H1 (cell line): ENCODE measurements around the gene CFAP74. TPM values are rescaled to one million over a fixed set of nuclear protein-coding genes. Genes with fewer than 3 reads are reported as not detected.

Experiments
- CTCF ChIA-PET: fragments of 300-600 bp; sonication (Branson Sonifier 250); formaldehyde crosslinking; loops from one replicate; lab custom pipeline; 2021; ENCODE audit not compliant: partially characterized antibody; lab: Charles Lee
- POLR2A ChIA-PET: fragments of 300-600 bp; sonication (Branson Sonifier 250); formaldehyde crosslinking; loops from one replicate; lab custom pipeline; 2021; ENCODE audit warnings: inconsistent platforms; ENCODE audit not compliant: partially characterized antibody; lab: Charles Lee
- DNase-seq, 2 experiments: peaks; one replicate each; pipeline versions ENCODE4 v3.0.0 to v3.0.0-alpha.2; 2010 to 2022; ENCODE audit warnings: low spot score in 2 of 2, low read depth in 1 of 2, mixed read lengths in 1 of 2
- FAIRE-seq: peaks from 2 replicates; lab custom pipeline; 2011; peaks lifted over from hg19 to GRCh38; lab: Jason Lieb, UNC
- H2AFZ ChIP-seq: 2 replicates; pipeline ENCODE4 v1.8.1; 2012; ENCODE audit warnings: low read length, inconsistent platforms
- H2AK5ac ChIP-seq: 2 replicates; pipeline ENCODE4 v1.6.1; 2013; ENCODE audit warnings: low read depth, low read length
- H2BK120ac ChIP-seq: replicated peaks from 2 replicates; pipeline ENCODE3; 2013; ENCODE audit warnings: low read depth, low read length, inconsistent platforms
- H2BK12ac ChIP-seq: 2 replicates; pipeline ENCODE4 v1.6.1; 2013; ENCODE audit warnings: low read depth, low read length
- H2BK15ac ChIP-seq: 2 replicates; pipeline ENCODE4 v1.6.1; 2013; ENCODE audit warnings: low read length
- H2BK20ac ChIP-seq: 2 replicates; pipeline ENCODE4 v1.6.1; 2013; ENCODE audit warnings: low read length
- H2BK5ac ChIP-seq: 2 replicates; pipeline ENCODE4 v1.6.1; 2013; ENCODE audit warnings: low read depth, low read length
- H3K14ac ChIP-seq: 2 replicates; pipeline ENCODE4 v1.6.1; 2013; ENCODE audit warnings: inconsistent platforms; ENCODE audit not compliant: insufficient read length
- H3K18ac ChIP-seq: 2 replicates; pipeline ENCODE4 v1.6.1; 2013; ENCODE audit warnings: low read length; ENCODE audit errors: extremely low read depth
- H3K23ac ChIP-seq: 2 replicates; pipeline ENCODE4 v1.6.1; 2013; ENCODE audit warnings: inconsistent platforms; ENCODE audit not compliant: insufficient read length
- H3K23me2 ChIP-seq: 2 replicates; pipeline ENCODE4 v1.6.1; 2013; ENCODE audit warnings: low read depth, low read length
- H3K27ac ChIP-seq: 2 replicates; pipeline ENCODE4 v1.6.1; 2011; ENCODE audit warnings: low read depth, low read length, inconsistent platforms
- H3K27me3 ChIP-seq, 4 experiments: replicated peaks in 1 of 4; 1 replicate in 1 of 4; 2 replicates in 3 of 4; pipeline versions ENCODE4 v1.6.1 to v1.8.1; 2011 to 2013; ENCODE audit warnings: low read length in 3 of 4, mild to moderate bottlenecking in 3 of 4, inconsistent platforms in 2 of 4, mixed read lengths in 2 of 4, moderate library complexity in 1 of 4; ENCODE audit not compliant: control insufficient read depth in 3 of 4, insufficient read depth in 3 of 4; ENCODE audit errors: extremely low read depth in 1 of 4
- H3K36me3 ChIP-seq, 4 experiments: 2 replicates each; pipeline versions ENCODE4 v1.6.1 to v1.8.1; 2011 to 2013; ENCODE audit warnings: mild to moderate bottlenecking in 4 of 4, low read length in 3 of 4, moderate library complexity in 2 of 4, control low read depth in 1 of 4, inconsistent platforms in 1 of 4; ENCODE audit not compliant: insufficient read depth in 4 of 4, control insufficient read depth in 2 of 4
- H3K4ac ChIP-seq: replicated peaks from 2 replicates; pipeline ENCODE3; 2013; ENCODE audit warnings: low read length, low read depth, mixed read lengths, inconsistent platforms; ENCODE audit not compliant: insufficient read length
- H3K4me1 ChIP-seq, 4 experiments: replicated peaks in 1 of 4; 1 replicate in 1 of 4; 2 replicates in 3 of 4; pipeline versions ENCODE4 v1.6.1 to v1.8.1; 2011 to 2013; ENCODE audit warnings: low read length in 3 of 4, inconsistent platforms in 2 of 4, mixed read lengths in 1 of 4; ENCODE audit not compliant: insufficient read depth in 4 of 4, control insufficient read depth in 3 of 4
- H3K4me2 ChIP-seq, 2 experiments: 2 replicates each; pipeline versions ENCODE4 v1.6.1 to v1.8.1; 2011 to 2013; ENCODE audit warnings: low read depth in 2 of 2, low read length in 2 of 2, control low read depth in 1 of 2, inconsistent platforms in 1 of 2, mild to moderate bottlenecking in 1 of 2; ENCODE audit not compliant: insufficient read depth in 1 of 2
- H3K4me3 ChIP-seq, 4 experiments: fragments of 200-600, 300-600 bp in 1 of 4; sonication (generic), shearing (Covaris generic), sonication (Bioruptor Twin) in 1 of 4; 2 replicates each; pipeline versions ENCODE4 v1.5.1 to v1.8.1; 2011 to 2016; ENCODE audit warnings: low read length in 4 of 4, low read depth in 3 of 4, control low read depth in 2 of 4, inconsistent platforms in 2 of 4, mild to moderate bottlenecking in 2 of 4, mixed read lengths in 1 of 4, moderate library complexity in 1 of 4; ENCODE audit not compliant: insufficient read depth in 2 of 4; ENCODE audit errors: extremely low read depth in 1 of 4
- H3K56ac ChIP-seq: replicated peaks from 2 replicates; pipeline ENCODE3; 2013; ENCODE audit warnings: low read depth, mild to moderate bottlenecking, mixed read lengths, low read length, inconsistent platforms; ENCODE audit not compliant: insufficient read length
- H3K79me1 ChIP-seq: 2 replicates; pipeline ENCODE4 v1.6.1; 2013; ENCODE audit warnings: low read depth, low read length, control low read depth
- H3K79me2 ChIP-seq, 2 experiments: 2 replicates each; pipeline versions ENCODE4 v1.6.1 to v1.8.1; 2012 to 2013; ENCODE audit warnings: low read length in 2 of 2, mild to moderate bottlenecking in 2 of 2, inconsistent platforms in 1 of 2; ENCODE audit not compliant: insufficient read depth in 2 of 2, control insufficient read depth in 1 of 2
- H3K9ac ChIP-seq, 4 experiments: replicated peaks in 1 of 4; 1 replicate in 1 of 4; 2 replicates in 3 of 4; pipeline versions ENCODE4 v1.6.1 to v1.8.1; 2011 to 2013; ENCODE audit warnings: low read depth in 3 of 4, low read length in 3 of 4, control low read depth in 2 of 4, mild to moderate bottlenecking in 2 of 4, moderate library complexity in 2 of 4, inconsistent platforms in 1 of 4; ENCODE audit errors: extremely low read depth in 1 of 4
- H3K9me3 ChIP-seq, 2 experiments: 2 replicates each; pipeline versions ENCODE4 v1.6.1 to v1.8.1; 2012 to 2013; ENCODE audit warnings: mild to moderate bottlenecking in 2 of 2, moderate library complexity in 2 of 2, control low read depth in 1 of 2, inconsistent platforms in 1 of 2, low read depth in 1 of 2, low read length in 1 of 2, mixed read lengths in 1 of 2; ENCODE audit not compliant: insufficient read depth in 2 of 2
- H4K20me1 ChIP-seq, 2 experiments: replicated peaks in 1 of 2; 2 replicates each; pipeline versions ENCODE3 to v1.8.1; 2011 to 2013; ENCODE audit warnings: inconsistent platforms in 2 of 2, low read length in 2 of 2, mild to moderate bottlenecking in 1 of 2; ENCODE audit not compliant: insufficient read depth in 2 of 2, control insufficient read depth in 1 of 2
- H4K5ac ChIP-seq: 2 replicates; pipeline ENCODE4 v1.6.1; 2013; ENCODE audit warnings: low read length, low read depth, mixed read lengths, inconsistent platforms; ENCODE audit not compliant: insufficient read length
- H4K8ac ChIP-seq: 2 replicates; pipeline ENCODE4 v1.8.0; 2013; ENCODE audit warnings: mild to moderate bottlenecking, moderate library complexity, low read length, inconsistent platforms; ENCODE audit not compliant: insufficient read depth; ENCODE audit errors: extremely low read depth
- H4K91ac ChIP-seq: replicated peaks from 2 replicates; pipeline ENCODE3; 2013; ENCODE audit warnings: low read length, mixed read lengths, inconsistent platforms; ENCODE audit not compliant: insufficient read length
- CHD1 ChIP-seq: IDR thresholded peaks from 2 replicates; pipeline ENCODE4 v1.6.1; 2012; ENCODE audit warnings: low read depth, low read length, improper control_type of control experiment
- GABPA ChIP-seq: IDR thresholded peaks from 2 replicates; pipeline ENCODE4 v1.6.1; 2011; ENCODE audit warnings: mild to moderate bottlenecking, low read length, moderate library complexity, borderline replicate concordance; ENCODE audit not compliant: insufficient read depth
- HDAC2 ChIP-seq, 2 experiments: fragments of 300-600 bp in 1 of 2; sonication (generic) in 1 of 2; IDR thresholded peaks; 2 replicates each; pipeline ENCODE4 v1.6.1; 2011 to 2012; ENCODE audit warnings: low read depth in 2 of 2, low read length in 2 of 2, mild to moderate bottlenecking in 2 of 2, moderate library complexity in 2 of 2, borderline replicate concordance in 1 of 2, inconsistent platforms in 1 of 2
- KDM4A ChIP-seq: IDR thresholded peaks from one replicate; pipeline ENCODE4 v1.7.1; 2012; ENCODE audit warnings: low read depth, mild to moderate bottlenecking, moderate library complexity, low read length, inconsistent platforms; ENCODE audit not compliant: severe bottlenecking
- NRF1 ChIP-seq: IDR thresholded peaks from 2 replicates; pipeline ENCODE4 v1.6.1; 2011; ENCODE audit warnings: mild to moderate bottlenecking, low read depth, low read length, improper control_type of control experiment
- RNF2 ChIP-seq: fragments of 200-900, 300-1000 bp; sonication (generic); IDR thresholded peaks from 2 replicates; pipeline ENCODE4 v1.7.1; 2016; ENCODE audit warnings: borderline replicate concordance, low read depth, mild to moderate bottlenecking, antibody characterized with exemption, low read length; ENCODE audit not compliant: poor library complexity, severe bottlenecking; ENCODE audit errors: missing control alignments
- SUZ12 ChIP-seq: fragments of 200-600 bp; sonication (generic); IDR thresholded peaks from 2 replicates; pipeline ENCODE4 v1.6.1; 2012; ENCODE audit warnings: mild to moderate bottlenecking, inconsistent platforms, low read length, moderate library complexity, mixed read lengths
- TCF12 ChIP-seq: IDR thresholded peaks from 2 replicates; pipeline ENCODE4 v1.6.1; 2011; ENCODE audit warnings: low read depth, mild to moderate bottlenecking, low read length
- WGBS, 2 experiments: shearing (Covaris generic) in 1 of 2; methylation state at CpG; one replicate each; pipeline versions ENCODE4 v1.1.6 to v1.1.7; 2013 to 2015; ENCODE audit warnings: low lambda C conversion rate in 2 of 2, mixed read lengths in 2 of 2, inconsistent platforms in 1 of 2, low coverage in 1 of 2, missing lambda C conversion rate in 1 of 2; ENCODE audit not compliant: insufficient replicate concordance in 2 of 2, insufficient coverage in 1 of 2, insufficient read length in 1 of 2; ENCODE audit errors: extremely low coverage in 1 of 2, missing lambda C conversion rate in 1 of 2; 5-methylcytosine and 5-hydroxymethylcytosine counted together
- polyA plus RNA-seq, 7 experiments: library from polyadenylated mRNA; depleted of rRNA in 3 of 7; stranded (reverse) in 5 of 7; unstranded in 2 of 7; fragments of >200 nt in 5 of 7; fragments of 200-250 nt in 2 of 7; gene quantifications; 1 replicate in 5 of 7; 2 replicates in 1 of 7; 4 replicates in 1 of 7; pipeline versions ENCODE4 v1.2.1 to v1.2.3, GENCODE V29; 2011 to 2013; ENCODE audit warnings: missing spikeins in 2 of 7, mixed read lengths in 2 of 7
- total RNA-seq: library from RNA; stranded (reverse); fragmentation: NEBNext Ultra II Directional; extraction: Animal tissue kit (Norgen Biotek cat#: 25700); gene quantifications from 2 replicates; pipeline ENCODE4 v1.2.1, GENCODE V29; 2021
- TF ChIP-seq, protein P1 (sequence below): IDR thresholded peaks from 2 replicates; pipeline ENCODE4 v1.6.1; 2011; ENCODE audit warnings: low read length, improper control_type of control experiment
- TF ChIP-seq, protein P2 (sequence below): IDR thresholded peaks from 2 replicates; pipeline ENCODE4 v1.6.1; 2011; ENCODE audit warnings: low read depth, mild to moderate bottlenecking, low read length; ENCODE audit not compliant: insufficient read depth

Gene CFAP74
- total and polyA plus RNA-seq, 2 of the 8 experiments (the other 6 are each of a cell fraction or from before 2014, with no cell fraction given): 0.09 to 0.20 TPM

DNA sequence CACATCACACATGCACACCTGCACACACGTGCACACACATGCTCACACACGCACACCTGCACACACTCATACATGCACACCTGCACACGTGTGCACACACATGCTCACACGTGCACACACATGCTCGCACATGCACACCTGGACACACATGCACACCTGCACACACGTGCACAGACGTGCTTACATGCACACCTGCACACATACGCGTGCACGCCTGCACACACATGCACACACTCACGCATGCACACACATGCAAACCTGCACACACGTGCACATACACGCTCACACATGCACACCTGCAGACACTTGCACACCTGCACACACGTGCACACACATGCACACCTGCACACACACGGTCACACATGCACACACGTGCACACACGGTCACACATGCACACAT lies 32.6 kb downstream of the CFAP74 start:
- peak overlapping the region; percentile 11 for H2BK5ac ChIP-seq
- H3K23ac ChIP-seq: no peak overlapping the region
- H3K4ac ChIP-seq: peak overlapping the region; percentile 76
- peaks cover 0 to 10% of the 10 kb centered on the region in 2 experiments for H4K20me1 ChIP-seq
- no peaks in the 10 kb centered on the region for H3K4me1 ChIP-seq
- H2AK5ac ChIP-seq: no peak overlapping the region
- no peak for FAIRE-seq
- H3K36me3 ChIP-seq: no peaks in the 10 kb centered on the region; a peak in 1 of 8 replicates
- H3K9me3 ChIP-seq: peaks cover 6 to 10% of the 10 kb centered on the region in 2 experiments; a peak in 2 of 4 replicates
- no peak overlapping the region for H3K9ac ChIP-seq
- H3K4me3 ChIP-seq: no peak overlapping the region
- peak overlapping the region; percentile 48; the same call in 1 of the 2 replicates for H2BK15ac ChIP-seq
- no peak overlapping the region for H4K5ac ChIP-seq
- H3K56ac ChIP-seq: no peak overlapping the region
- peak overlapping the region; percentile 77 for H2BK120ac ChIP-seq
- peak overlapping the region; percentile 64 for H4K91ac ChIP-seq
- no peak overlapping the region for H4K8ac ChIP-seq
- H2BK20ac ChIP-seq: 0 out of 2 replicates have a peak overlapping the region, but pooled peaks have one; percentile 86
- peak overlapping the region; percentile 86; the same call in 1 of the 2 replicates for H2BK12ac ChIP-seq
- no peak overlapping the region for H3K27ac ChIP-seq
- no peaks in the 10 kb centered on the region for H3K27me3 ChIP-seq
- no peaks in the 10 kb centered on the region; the same call in 1 of the 2 replicates for H3K23me2 ChIP-seq
- H3K79me1 ChIP-seq: peaks cover 5% of the 10 kb centered on the region
- H3K18ac ChIP-seq: no peak overlapping the region
- H3K4me2 ChIP-seq: no peak overlapping the region
- CTCF ChIA-PET: interaction anchor here (1.1 to 3.3 kb wide), 2 partner anchors 10 to 17 kb away, joined by 3 to 19 read pairs; no protein-coding TSS in a partner anchor
- H3K14ac ChIP-seq: no peak overlapping the region
- no peak overlapping the region for H2AFZ ChIP-seq
- POLR2A ChIA-PET: no interaction called here
- no peaks in the 10 kb centered on the region for H3K79me2 ChIP-seq
- WGBS, 2 experiments: 85% methylated on average over 17 of the region's 17 CpGs; no CpG with 5 or more reads in 1 of the 2 experiments
- no peak for DNase-seq
- TF ChIP-seq SUZ12 (no peak), TCF12 (no peak), KDM4A (no peak), NRF1 (no peak), RNF2 (no peak), GABPA (no peak), CHD1 (no peak), HDAC2 (IDR thresholded peaks at IDR 0.05; ENCODE audit: borderline replicate concordance in 1 of 2, low read depth in 2 of 2, low read length in 2 of 2) (no peak)
- TF ChIP-seq, protein P1, sequence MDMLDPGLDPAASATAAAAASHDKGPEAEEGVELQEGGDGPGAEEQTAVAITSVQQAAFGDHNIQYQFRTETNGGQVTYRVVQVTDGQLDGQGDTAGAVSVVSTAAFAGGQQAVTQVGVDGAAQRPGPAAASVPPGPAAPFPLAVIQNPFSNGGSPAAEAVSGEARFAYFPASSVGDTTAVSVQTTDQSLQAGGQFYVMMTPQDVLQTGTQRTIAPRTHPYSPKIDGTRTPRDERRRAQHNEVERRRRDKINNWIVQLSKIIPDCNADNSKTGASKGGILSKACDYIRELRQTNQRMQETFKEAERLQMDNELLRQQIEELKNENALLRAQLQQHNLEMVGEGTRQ: no peak
- TF ChIP-seq, protein P2, sequence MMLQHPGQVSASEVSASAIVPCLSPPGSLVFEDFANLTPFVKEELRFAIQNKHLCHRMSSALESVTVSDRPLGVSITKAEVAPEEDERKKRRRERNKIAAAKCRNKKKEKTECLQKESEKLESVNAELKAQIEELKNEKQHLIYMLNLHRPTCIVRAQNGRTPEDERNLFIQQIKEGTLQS: no peak
